Tibial nerve (tissue), 3 donors: Measurements from ENCODE around the gene RARG.

ENCODE experiments used
- CTCF ChIP-seq, 5 experiments: fragments of 200-600 bp in 3 of 5; fragments of 450-650 bp in 2 of 5; sonication (generic) in 3 of 5; IDR thresholded peaks; one replicate each; pipeline ENCODE4 v1.5.1; 2016 to 2019; ENCODE audit warnings: antibody characterized with exemption in 5 of 5, mild to moderate bottlenecking in 3 of 5, moderate library complexity in 2 of 5
- POLR2A ChIP-seq, 2 donors: fragments of 450-650 bp; IDR thresholded peaks; one replicate each; pipeline ENCODE4 v1.6.1; 2017; ENCODE audit warnings: antibody characterized with exemption in 2 of 2, mild to moderate bottlenecking in 2 of 2, moderate library complexity in 2 of 2

GRCh38 chr12:53207042-53207441 lies 25.0 kb downstream of the RARG start, which contains the start of gene ITGB7:
- TF ChIP-seq POLR2A (IDR thresholded peaks at IDR 0.05) (no peak), CTCF (IDR thresholded peaks at IDR 0.05) (no peak)
